NCI-H1092 treated with DMSO at 0.1 percent for 48 hours (cell line): ENCODE data around the gene MIOS.
"Not testable (repeated sequence)": the region's sequence is repeated elsewhere in the genome, so short reads cannot be mapped to it uniquely, and the experiment has no call there.

Experiments
- DNase-seq: peaks from one replicate; lab custom pipeline; 2025; lab: John Stamatoyannopoulos, UW

Gene MIOS

GRCh38 chr7:7647495-7648036 lies 80.9 kb downstream of the MIOS start:
- DNase-seq = no peak

DNA sequence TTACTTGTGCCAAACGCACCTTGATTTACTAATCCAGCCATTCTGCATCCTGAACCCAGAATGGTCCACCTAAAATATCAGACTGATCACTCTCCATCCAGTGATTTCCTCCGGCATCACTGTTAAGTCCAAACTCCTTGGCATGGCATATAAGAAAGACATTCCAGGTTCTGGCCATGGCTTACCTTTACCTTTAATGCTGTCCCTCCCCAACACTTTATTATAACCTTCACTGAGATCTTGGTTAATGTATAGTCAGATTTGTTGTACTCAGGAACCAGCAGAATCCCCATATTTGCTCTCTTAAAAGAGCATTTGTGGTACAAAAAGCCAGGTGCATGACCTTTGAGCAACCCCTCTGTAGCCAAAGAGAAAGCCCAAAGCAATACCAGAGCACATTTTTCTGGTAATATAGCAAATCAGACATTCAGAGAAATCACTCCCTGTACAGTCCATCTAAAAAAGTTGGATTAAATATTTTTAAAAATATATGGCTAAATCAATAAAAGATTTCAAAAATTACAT lies 84.1 kb downstream of the MIOS start:
- DNase-seq = no peak

DNA sequence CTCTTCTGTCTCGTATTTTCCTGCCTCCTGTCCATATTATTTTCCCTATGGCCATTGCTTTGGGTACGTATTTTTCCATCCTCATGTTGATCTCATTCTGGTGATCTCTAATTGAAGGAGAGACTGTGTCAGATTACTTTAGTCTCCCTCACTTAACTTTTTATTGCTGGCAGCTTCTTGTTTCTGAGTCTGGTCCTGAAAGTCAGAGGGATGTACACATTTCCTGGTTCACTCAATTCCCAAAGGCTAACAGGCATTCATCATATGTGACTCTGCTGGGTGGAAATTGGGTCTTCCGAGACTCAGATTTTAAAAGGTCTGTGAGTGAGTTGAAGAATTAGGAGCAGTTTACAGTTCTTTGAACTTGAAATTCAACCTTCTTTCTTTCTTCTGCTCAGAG lies 84.8 kb downstream of the MIOS start:
- DNase-seq = no peak

GRCh38 chr7:7652798-7653540 lies 86.3 kb downstream of the MIOS start:
- no peak for DNase-seq

DNA sequence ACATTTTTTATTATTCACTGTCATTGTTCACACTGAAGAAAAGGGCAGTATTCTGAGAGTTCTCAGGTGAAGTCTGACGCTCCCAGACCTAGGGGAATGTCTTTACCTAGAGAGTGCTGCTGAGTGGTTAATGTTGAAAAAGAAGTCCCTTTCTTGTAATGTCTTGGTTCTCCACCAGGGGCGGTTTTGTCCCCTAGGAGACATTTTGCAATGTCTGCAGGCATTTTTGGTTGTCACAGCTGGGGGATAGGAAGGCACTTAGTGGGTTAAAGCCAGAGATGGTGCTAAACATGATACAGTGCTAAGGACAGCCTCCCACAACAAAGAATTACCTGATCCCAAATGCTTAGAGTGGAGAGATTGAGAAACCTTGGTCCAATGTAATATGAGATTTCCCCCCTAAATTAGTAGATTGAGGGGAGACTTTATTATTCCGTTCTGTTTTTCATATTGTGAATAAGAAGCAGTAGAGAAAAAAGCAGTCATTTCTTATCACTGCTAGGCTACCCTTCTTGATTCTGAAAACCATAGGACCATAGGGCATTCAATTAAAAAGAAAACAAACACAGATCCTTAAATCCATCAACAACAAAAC lies 87.0 kb downstream of the MIOS start:
- no peak for DNase-seq

GRCh38 chr7:7654964-7655715 lies 88.5 kb downstream of the MIOS start:
- DNase-seq = no peak

DNA sequence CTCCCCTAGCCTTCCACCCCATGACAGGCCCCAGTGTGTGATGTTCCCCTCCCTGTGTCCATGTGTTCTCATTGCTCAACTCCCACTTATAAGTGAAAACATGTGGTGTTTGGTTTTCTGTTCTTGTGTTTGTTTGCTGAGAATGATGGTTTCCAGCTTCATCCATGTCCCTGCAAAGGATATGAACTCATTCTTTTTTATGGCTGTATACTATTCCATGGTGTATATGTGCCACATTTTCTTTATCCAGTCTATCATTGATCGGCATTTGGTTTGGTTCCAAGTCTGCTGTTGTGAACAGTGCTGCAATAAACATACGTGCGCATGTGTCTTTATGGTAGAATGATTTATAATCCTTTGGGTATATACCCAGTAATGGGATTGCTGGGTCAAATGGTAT lies 89.8 kb downstream of the MIOS start:
- DNase-seq = not testable (repeated sequence)
